Mesenteric fat pad (tissue), 1 donor: ENCODE data around the gene PLTP. TPM values are rescaled to one million over a fixed set of nuclear protein-coding genes. Genes with fewer than 3 reads are reported as not detected.

ENCODE experiments used
- DNase-seq: peaks from one replicate; pipeline ENCODE4 v3.0.0-alpha.2; 2020; ENCODE audit warnings: low spot score
- total RNA-seq: library from RNA; stranded (reverse); fragmentation: NEBNext Ultra II Directional; extraction: Animal tissue kit (Norgen Biotek cat#: 25700); gene quantifications from one replicate; pipeline ENCODE4 v1.2.1, GENCODE V29; 2021
- donor health status: DM: yes; HTN: yes; CAD: no.

Gene PLTP
- total RNA-seq, 1 donor from 2014 or later: 373 TPM

GRCh38 chr20:45850926-45851325 is 61.0 kb downstream of the PLTP start:
- no peak for DNase-seq

- DNase-seq: no peak
These were observed 61.7 kb downstream of the PLTP start for GRCh38 chr20:45850238-45850637.

DNA sequence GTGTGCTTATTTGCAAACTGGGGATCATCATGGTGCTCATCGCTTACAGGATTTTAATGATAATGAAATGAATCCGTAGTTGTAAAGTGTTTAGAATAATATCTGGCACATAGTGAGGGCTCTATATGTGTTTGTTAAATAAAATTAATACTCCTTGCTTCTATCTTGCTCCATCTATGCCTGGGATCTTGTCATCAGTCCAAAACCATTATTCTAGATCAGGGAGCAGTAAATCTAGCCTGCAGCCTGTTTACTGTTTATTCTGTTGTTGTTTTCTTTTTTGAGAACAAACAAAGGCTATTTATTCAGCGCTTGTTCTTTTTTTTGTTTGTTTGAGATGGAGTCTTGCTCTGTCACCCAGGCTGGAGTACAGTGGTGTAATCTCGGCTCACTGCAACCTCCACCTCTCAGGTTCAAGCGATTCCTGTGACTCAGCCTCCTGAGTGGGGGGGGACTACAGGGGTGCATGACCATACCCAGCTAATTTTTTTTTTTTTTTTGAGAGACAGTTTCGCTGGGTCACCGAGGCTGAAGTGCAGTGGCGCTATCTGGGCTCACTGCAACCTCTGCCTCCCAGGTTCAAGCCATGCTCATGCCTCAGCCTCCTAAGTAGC is 62.9 kb downstream of the PLTP start:
- no peak for DNase-seq

Other genes with a start within 250 kb of the PLTP start
- not detected for gene WFDC11, start 241.9 kb downstream of the PLTP start, total RNA-seq
- not detected for gene WFDC13, start 210.1 kb downstream of the PLTP start, total RNA-seq
- gene WFDC10B, start 207.1 kb downstream of the PLTP start, total RNA-seq: not detected
- gene SPINT4, start 189.8 kb downstream of the PLTP start, total RNA-seq: not detected
- gene WFDC3, start 120.3 kb downstream of the PLTP start, total RNA-seq: 0.58 TPM
- 21.8 TPM for gene DNTTIP1, start 120.2 kb downstream of the PLTP start, total RNA-seq
- not detected for gene UBE2C, start 99.5 kb downstream of the PLTP start, total RNA-seq
- gene TNNC2, start 84.8 kb downstream of the PLTP start, total RNA-seq: 0.74 TPM
- gene SNX21, start 78.4 kb downstream of the PLTP start, total RNA-seq: 46.7 TPM
- gene ACOT8, start 54.8 kb downstream of the PLTP start, total RNA-seq: 14.9 TPM
- 2.2 TPM for gene ZSWIM3, start 54.5 kb downstream of the PLTP start, total RNA-seq
- 10.0 TPM for gene ZSWIM1, start 30.9 kb downstream of the PLTP start, total RNA-seq
- 4.0 TPM for gene SPATA25, start 24.5 kb downstream of the PLTP start, total RNA-seq
- gene NEURL2, start 20.9 kb downstream of the PLTP start, total RNA-seq: 17.0 TPM
- gene CTSA, start 20.8 kb downstream of the PLTP start, total RNA-seq: 160 TPM
- gene PCIF1, start 22.5 kb upstream of the PLTP start, total RNA-seq: 27.1 TPM
- gene ZNF335, start 60.0 kb upstream of the PLTP start, total RNA-seq: 17.1 TPM
- gene MMP9, start 96.8 kb upstream of the PLTP start, total RNA-seq: 18.3 TPM
- gene SLC12A5, start 117.1 kb upstream of the PLTP start, total RNA-seq: 1.7 TPM
- 23.3 TPM for gene NCOA5, start 177.8 kb upstream of the PLTP start, total RNA-seq
- 17.3 TPM for gene CD40, start 206.2 kb upstream of the PLTP start, total RNA-seq